Heart right ventricle (tissue), 16 donors: ENCODE results near the gene SHANK2. TPM values are rescaled to one million over a fixed set of nuclear protein-coding genes. Genes with fewer than 3 reads are reported as not detected.
"Not testable (repeated sequence)": the region's sequence is repeated elsewhere in the genome, so short reads cannot be mapped to it uniquely, and the experiment has no call there.

Experiments used
- ATAC-seq, 8 donors: fragments of 200-7000 bp; cut with Tn5 transposase; one replicate each; pipeline ENCODE4 v1.9.1; 2020; ENCODE audit warnings: mild to moderate bottlenecking in 8 of 8, moderate library complexity in 8 of 8, moderate number of reproducible peaks in 1 of 8
- DNase-seq, 2 donors: peaks; one replicate each; pipeline ENCODE4 v3.0.0-alpha.2; 2020
- H3K27ac ChIP-seq, 10 donors: fragments of 200-600 bp; sonication (generic) in 2 of 10; one replicate each; pipeline versions ENCODE4 v1.5.0 to v1.8.0; 2020 to 2022; ENCODE audit warnings: mild to moderate bottlenecking in 3 of 10
- H3K27me3 ChIP-seq, 7 donors: fragments of 200-600 bp; one replicate each; pipeline ENCODE4 v1.8.0; 2021 to 2022; ENCODE audit warnings: mild to moderate bottlenecking in 2 of 7
- H3K36me3 ChIP-seq, 9 donors: fragments of 200-600 bp; sonication (generic) in 1 of 9; one replicate each; pipeline versions ENCODE4 v1.5.0 to v1.8.0; 2020 to 2022; ENCODE audit warnings: mild to moderate bottlenecking in 2 of 9
- H3K4me1 ChIP-seq, 9 donors: fragments of 200-600 bp; sonication (generic) in 1 of 9; one replicate each; pipeline versions ENCODE4 v1.5.0 to v1.8.0; 2020 to 2022; ENCODE audit warnings: mild to moderate bottlenecking in 4 of 9
- H3K4me3 ChIP-seq, 10 donors: fragments of 200-600 bp; sonication (generic) in 2 of 10; one replicate each; pipeline versions ENCODE4 v1.5.0 to v1.8.0; 2020 to 2022; ENCODE audit warnings: mild to moderate bottlenecking in 7 of 10, moderate library complexity in 2 of 10
- H3K9me3 ChIP-seq, 11 donors: fragments of 200-600 bp in 10 of 11; sonication (generic) in 2 of 11; one replicate each; pipeline versions ENCODE4 v1.5.0 to v1.8.0; 2013 to 2022; ENCODE audit warnings: mild to moderate bottlenecking in 2 of 11, control low read depth in 1 of 11, moderate library complexity in 1 of 11
- CTCF ChIP-seq, 9 donors: fragments of 200-600 bp; sonication (generic) in 2 of 9; IDR thresholded peaks; one replicate each; pipeline versions ENCODE4 v1.5.0 to v1.8.0; 2021 to 2022; ENCODE audit warnings: antibody characterized with exemption in 9 of 9, mild to moderate bottlenecking in 5 of 9, moderate library complexity in 1 of 9
- WGBS, 2 donors: extraction: QIAGEN DNeasy Blood & Tissue Kit; methylation state at CpG; one replicate each; pipeline ENCODE4 v1.1.7; 2013; ENCODE audit warnings: inconsistent platforms in 1 of 2; 5-methylcytosine and 5-hydroxymethylcytosine counted together
- intact Hi-C, 10 donors: fragments of 100-400 bp; cut with DNase I; formaldehyde crosslinking; loops; one replicate each; pipeline versions ENCODE4 v1.11.1 to v1.14.2; 2022
- polyA plus RNA-seq, 2 donors: library from polyadenylated mRNA; stranded (reverse); fragments of 200-250 nt; gene quantifications; one replicate each; pipeline ENCODE4 v1.2.3, GENCODE V29; 2013
- total RNA-seq, 10 donors: library from RNA; stranded (reverse); fragmentation: NEBNext Ultra II Directional in 3 of 10; extraction: Animal tissue kit (Norgen Biotek cat#: 25700) in 3 of 10; gene quantifications; one replicate each; pipeline versions ENCODE4 v1.2.1 to v1.2.4, GENCODE V29; 2021 to 2023
- donor health status: Arrhythmogenic right ventricular cardiomyopathy.
- donor health status: ischemic (EF 13 %, LVEDD 7.1; RV severe dilation, severe dysfunction).
- donor health status: healthy with polysubstance abuse.
- donor health status: DM: no; HTN: yes; CAD: no.
- donor health status: DM: no; HTN: no; CAD: no.
- donor health status: ischemic (EF 25% LVEDD 6.9; RV normal size, moderate dysfunction).
- donor health status: ischemic (EF 25% LVEDD 5.7; RV mildly dilated, moderate dysfunction).
- donor health status: healthy.
- donor health status: DM: yes; HTN: yes; CAD: no.
- donor health status: Ischemic cardiomyopathy.
- donor health status: ischemic (EF 35%, LVEDD 5.7; RV mildly dilated, moderate dysfunction).
- donor health status: nonischemic (EF 11% LVEDD 7.7; RV severe dilation, severe dysfunction).
- donor health status: DM: yes; HTN: yes; CAD: no.
- donor health status: PGD.
- donor health status: ischemic (EF 29% LVEDD 5.4; RV normal size, mild dysfunction).
- donor health status: nonischemic (EF 23%, LVEDD 6.1; RV moderate dilation, normal function).

SHANK2 gene
- total and polyA plus RNA-seq, 12 donors, result under 0.01 to 0.71 (median 0.44) TPM; not detected in 2

- intact Hi-C loops, result no loop called here
- Histone ChIP-seq H3K9me3 (no peaks in the 10 kb centered on the region), H3K4me1 (peaks cover 0 to 6% (median 0%) of the 10 kb centered on the region in 9 donors), H3K27ac (no peak overlapping the region), H3K36me3 (no peaks in the 10 kb centered on the region), H3K4me3 (no peak overlapping the region), H3K27me3 (peaks cover 0 to 64% (median 37%) of the 10 kb centered on the region in 7 donors)
- DNase-seq, result no peak
- ATAC-seq, result no peak
- 83% methylated on average over 8 of the region's 8 CpGs for WGBS, 2 donors
- no peak for TF ChIP-seq CTCF (IDR thresholded peaks at IDR 0.05)
Observed at GRCh38 chr11:71238285-71238875, 14.0 kb downstream of the SHANK2 start.

- WGBS, 2 donors, result 67 to 70% methylated on average over 6 of the region's 6 CpGs
- no peak for TF ChIP-seq CTCF (IDR thresholded peaks at IDR 0.05)
- ATAC-seq (no peak), DNase-seq (no peak)
- no peaks in the 10 kb centered on the region for H3K36me3 ChIP-seq
- intact Hi-C loops, result no loop called here
- no peak overlapping the region for H3K27ac ChIP-seq
- H3K27me3 ChIP-seq, result peaks cover 0 to 63% (median 37%) of the 10 kb centered on the region in 7 donors
- peaks cover 0 to 6% (median 0%) of the 10 kb centered on the region in 9 donors for H3K4me1 ChIP-seq
- H3K9me3 ChIP-seq, result no peaks in the 10 kb centered on the region
- no peak overlapping the region for H3K4me3 ChIP-seq
Observed at GRCh38 chr11:71237853-71238252, 14.5 kb downstream of the SHANK2 start.

GRCh38 chr11:71236836-71237475 lies 15.4 kb downstream of the SHANK2 start:
- Histone ChIP-seq H3K27me3 (peaks cover 0 to 62% (median 37%) of the 10 kb centered on the region in 7 donors), H3K4me3 (no peak overlapping the region), H3K36me3 (no peaks in the 10 kb centered on the region), H3K9me3 (peaks cover 0 to 4% (median 0%) of the 10 kb centered on the region in 11 donors), H3K27ac (no peak overlapping the region), H3K4me1 (peaks cover 0 to 6% (median 0%) of the 10 kb centered on the region in 9 donors)
- ATAC-seq (no peak), DNase-seq (no peak)
- intact Hi-C loops, result no loop called here
- WGBS, 2 donors, result 82% methylated on average over 12 of the region's 12 CpGs
- no peak for TF ChIP-seq CTCF (IDR thresholded peaks at IDR 0.05)

- H3K27me3 ChIP-seq, result peaks cover 0 to 51% (median 37%) of the 10 kb centered on the region in 7 donors
- no peak overlapping the region for H3K27ac ChIP-seq
- H3K36me3 ChIP-seq, result no peaks in the 10 kb centered on the region
- intact Hi-C loops, result no loop called here
- no peak for DNase-seq
- H3K4me1 ChIP-seq, result no peaks in the 10 kb centered on the region
- H3K4me3 ChIP-seq, result no peak overlapping the region
- no peak for TF ChIP-seq CTCF (IDR thresholded peaks at IDR 0.05)
- no peak for ATAC-seq
- 76 to 78% methylated on average over 8 of the region's 8 CpGs for WGBS, 2 donors
- H3K9me3 ChIP-seq, result peaks cover 0 to 8% (median 0%) of the 10 kb centered on the region in 11 donors
Observed at GRCh38 chr11:71235719-71236118, 16.7 kb downstream of the SHANK2 start.

- H3K4me3 ChIP-seq, ATAC-seq, H3K27ac ChIP-seq, H3K9me3 ChIP-seq, DNase-seq, H3K36me3 ChIP-seq, H3K4me1 ChIP-seq, intact Hi-C loops: not testable (repeated sequence)
- peaks cover 0 to 37% (median 27%) of the 10 kb centered on the region in 7 donors for H3K27me3 ChIP-seq
- 84 to 86% methylated on average over 22 of the region's 22 CpGs for WGBS, 2 donors
Observed at GRCh38 chr11:71233896-71234852, 18.2 kb downstream of the SHANK2 start.
